ENCODE data around the gene RNF150. TPM values are rescaled to one million over a fixed set of nuclear protein-coding genes. Genes with fewer than 3 reads are reported as not detected.

RNF150 gene
- total and polyA plus RNA-seq, 2 of the 4 experiments (the other 2 are of a cell fraction) = 6.2 to 18.1 TPM

DNA sequence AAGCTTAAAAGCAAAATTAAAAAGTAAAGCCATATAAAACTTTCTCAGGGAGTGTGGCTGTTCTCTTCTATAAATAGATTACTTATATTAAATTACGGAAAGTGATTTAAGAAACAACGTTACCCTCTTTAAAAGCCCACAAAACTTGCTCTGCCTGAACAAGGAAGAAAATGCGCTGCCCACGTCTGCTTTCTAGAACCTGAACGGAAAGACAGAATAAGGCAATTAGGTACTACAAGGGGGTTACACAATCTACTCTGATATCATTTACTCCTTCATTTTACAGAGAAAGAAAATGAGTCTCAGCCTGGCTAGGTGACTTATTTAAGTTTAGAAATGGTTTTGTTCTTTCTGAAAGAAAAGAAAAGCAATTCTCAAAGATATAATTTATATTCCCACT is 147.2 kb downstream of the RNF150 start:
- Histone ChIP-seq H4K8ac (ENCODE audit: low read depth in 2 of 2, low read length in 2 of 2) (no peak overlapping the region), H2AK5ac (ENCODE audit: low read depth, low read length) (no peak overlapping the region), H3K9ac (ENCODE audit: low read depth, low read length) (no peak overlapping the region), H2BK15ac (ENCODE audit: low read depth, low read length) (no peak overlapping the region), H3K18ac (ENCODE audit: low read depth, low read length) (no peak overlapping the region), H2BK120ac (ENCODE audit: low read depth, low read length) (no peak overlapping the region), H3K27ac (ENCODE audit: insufficient read depth, low read length) (no peak overlapping the region), H2AK9ac (replicated peaks; ENCODE audit: low read depth, low read length, poor library complexity) (no peak overlapping the region), H3K9me1 (ENCODE audit: insufficient read depth, low read length) (no peaks in the 10 kb centered on the region), H2AFZ (replicated peaks; ENCODE audit: low read length, poor library complexity) (no peak overlapping the region), H3K14ac (replicated peaks; ENCODE audit: low read depth, low read length) (no peak overlapping the region), H3K79me1 (ENCODE audit: low read depth in 1 of 2, low read length in 2 of 2) (no peaks in the 10 kb centered on the region), H3K56ac (ENCODE audit: extremely low read depth, insufficient read depth, low read length) (no peak overlapping the region), H3K27me3 (ENCODE audit: control insufficient read depth, insufficient read depth, low read length) (no peaks in the 10 kb centered on the region), H3K4me3 (ENCODE audit: insufficient read depth, low read depth, low read length) (no peak overlapping the region), H3K36me3 (ENCODE audit: control insufficient read depth, insufficient read depth, low read length) (no peaks in the 10 kb centered on the region), H4K20me1 (ENCODE audit: insufficient read depth, low read length) (no peaks in the 10 kb centered on the region), H4K91ac (ENCODE audit: insufficient read depth, low read depth, low read length) (no peak overlapping the region), H3K9me3 (ENCODE audit: control insufficient read depth, insufficient read depth, low read length) (no peaks in the 10 kb centered on the region), H2BK20ac (ENCODE audit: low read depth, low read length) (no peak overlapping the region), H2BK5ac (ENCODE audit: low read depth, low read length, poor library complexity, severe bottlenecking) (no peak overlapping the region), H3K4me2 (ENCODE audit: low read depth, low read length) (no peak overlapping the region), H3K23ac (ENCODE audit: low read depth, low read length) (no peak overlapping the region), H4K5ac (ENCODE audit: low read depth, low read length) (no peak overlapping the region), H3K4me1 (ENCODE audit: control insufficient read depth, insufficient read depth, low read length) (no peaks in the 10 kb centered on the region; the same call in 1 of the 2 replicates), H3K4ac (ENCODE audit: low read depth, low read length) (no peak overlapping the region)
- ChIA-PET CTCF (interaction anchor here (0.6 kb wide), 1 partner anchor 147 kb away, joined by 3 read pairs; the partner anchor contains the start of gene RNF150), POLR2A (ENCODE audit: unreplicated experiment) (no interaction called here)
- TF ChIP-seq CHD1 (IDR thresholded peaks at IDR 0.05; ENCODE audit: low read depth, low read length) (no peak), RAD21 (IDR thresholded peaks at IDR 0.05; ENCODE audit: low read length) (no peak)
- no CpG with 5 or more reads among the region's 5 CpGs for WGBS, 2 experiments (ENCODE audit: extremely low coverage in 2 of 2, insufficient read length in 1 of 2)
- DNase-seq = no peak
- ATAC-seq (ENCODE audit: low read depth) = no peak
- dilution Hi-C loops (cut with HindIII; ENCODE audit: low sequenced_read_pairs, unreplicated experiment) (no loop called here), in situ Hi-C loops (cut with MboI; ENCODE audit: low sequenced_read_pairs) (no loop called here), intact Hi-C loops (cut with micrococcal nuclease) (no loop called here)
- BruUV-seq (replicated peaks) = no TSS peak
